H1 (cell line): Measurements from ENCODE around the gene FGFR2. TPM values are rescaled to one million over a fixed set of nuclear protein-coding genes. Genes with fewer than 3 reads are reported as not detected.

ENCODE experiments used
- CTBP2 ChIP-seq: IDR thresholded peaks from 2 replicates; pipeline ENCODE4 v1.7.0; 2011; ENCODE audit warnings: borderline replicate concordance, mild to moderate bottlenecking, moderate library complexity, mixed read lengths, low read length; ENCODE audit not compliant: insufficient read depth, insufficient read length
- HDAC2 ChIP-seq, 2 experiments: fragments of 300-600 bp in 1 of 2; sonication (generic) in 1 of 2; IDR thresholded peaks; 2 replicates each; pipeline ENCODE4 v1.6.1; 2011 to 2012; ENCODE audit warnings: low read depth in 2 of 2, low read length in 2 of 2, mild to moderate bottlenecking in 2 of 2, moderate library complexity in 2 of 2, borderline replicate concordance in 1 of 2, inconsistent platforms in 1 of 2
- NANOG ChIP-seq: IDR thresholded peaks from 2 replicates; pipeline ENCODE4 v1.6.1; 2011; ENCODE audit warnings: low read length, low read depth, mild to moderate bottlenecking, inconsistent platforms; ENCODE audit not compliant: insufficient read depth, poor library complexity, severe bottlenecking
- POLR2A ChIP-seq, 2 experiments: IDR thresholded peaks; 1 replicate in 1 of 2; 2 replicates in 1 of 2; pipeline ENCODE4 v1.6.1; 2011; ENCODE audit warnings: low read depth in 2 of 2, low read length in 2 of 2, mild to moderate bottlenecking in 2 of 2; ENCODE audit errors: control extremely low read depth in 1 of 2
- RAD21 ChIP-seq, 2 experiments: IDR thresholded peaks in 1 of 2; conservative IDR thresholded peaks in 1 of 2; 2 replicates each; pipeline ENCODE4 v1.6.1; 2011; ENCODE audit warnings: low read depth in 2 of 2, low read length in 2 of 2, improper control_type of control experiment in 1 of 2, inconsistent platforms in 1 of 2, mild to moderate bottlenecking in 1 of 2, moderate library complexity in 1 of 2
- SRF ChIP-seq: IDR thresholded peaks from 2 replicates; pipeline ENCODE4 v1.6.1; 2011; ENCODE audit warnings: mild to moderate bottlenecking, low read depth, low read length, moderate library complexity
- SUZ12 ChIP-seq: fragments of 200-600 bp; sonication (generic); IDR thresholded peaks from 2 replicates; pipeline ENCODE4 v1.6.1; 2012; ENCODE audit warnings: mild to moderate bottlenecking, inconsistent platforms, low read length, moderate library complexity, mixed read lengths
- TCF12 ChIP-seq: IDR thresholded peaks from 2 replicates; pipeline ENCODE4 v1.6.1; 2011; ENCODE audit warnings: low read depth, mild to moderate bottlenecking, low read length
- polyA plus RNA-seq, 7 experiments: library from polyadenylated mRNA; depleted of rRNA in 3 of 7; stranded (reverse) in 5 of 7; unstranded in 2 of 7; fragments of >200 nt in 5 of 7; fragments of 200-250 nt in 2 of 7; gene quantifications; 1 replicate in 5 of 7; 2 replicates in 1 of 7; 4 replicates in 1 of 7; pipeline versions ENCODE4 v1.2.1 to v1.2.3, GENCODE V29; 2011 to 2013; ENCODE audit warnings: missing spikeins in 2 of 7, mixed read lengths in 2 of 7
- total RNA-seq: library from RNA; stranded (reverse); fragmentation: NEBNext Ultra II Directional; extraction: Animal tissue kit (Norgen Biotek cat#: 25700); gene quantifications from 2 replicates; pipeline ENCODE4 v1.2.1, GENCODE V29; 2021
- TF ChIP-seq, protein P1 (sequence below): IDR thresholded peaks from 2 replicates; pipeline ENCODE4 v1.6.1; 2012; ENCODE audit warnings: inconsistent platforms

Gene FGFR2
- total and polyA plus RNA-seq, 2 of the 8 experiments (the other 6 are each of a cell fraction or from before 2014, with no cell fraction given) = 50.2 to 81.2 TPM

DNA sequence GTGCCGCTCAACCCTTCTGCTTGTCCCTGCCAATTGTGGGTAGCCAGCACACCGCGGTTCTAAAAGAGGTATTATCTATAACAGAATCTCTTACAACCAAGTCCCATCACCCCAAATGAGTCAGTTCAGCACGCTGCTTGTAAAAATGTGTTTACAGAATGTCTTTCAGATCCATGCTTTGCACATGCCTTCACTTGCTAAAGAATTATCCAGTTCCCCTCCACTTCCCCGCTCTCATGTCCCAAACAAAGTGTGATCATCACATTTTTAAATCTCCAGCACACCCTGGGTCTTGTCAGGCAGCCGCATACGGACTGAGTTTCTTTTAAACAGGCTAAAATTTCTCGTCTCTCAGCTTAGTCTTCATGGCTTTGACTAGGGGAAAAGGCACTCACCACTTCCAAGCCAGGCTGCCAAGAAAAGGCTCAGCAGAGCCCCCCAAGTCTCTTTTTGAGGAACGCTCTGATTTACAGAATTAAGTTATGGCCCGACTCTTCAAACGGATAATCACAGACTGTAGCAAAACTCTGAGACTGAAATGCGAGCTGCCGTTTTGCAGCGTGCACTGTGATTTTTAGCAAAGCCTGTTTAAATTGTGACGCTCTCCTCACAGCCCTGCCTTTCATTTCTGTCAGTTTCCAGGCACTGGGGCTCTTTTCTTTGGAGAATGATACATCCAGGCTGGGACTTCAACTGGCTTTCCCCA is 29.8 kb upstream of the FGFR2 start (continued):
- TF ChIP-seq HDAC2 (IDR thresholded peaks at IDR 0.05; ENCODE audit: borderline replicate concordance in 1 of 2, low read depth in 2 of 2, low read length in 2 of 2) (no peak), SUZ12 (no peak), POLR2A (IDR thresholded peaks at IDR 0.05; ENCODE audit: control extremely low read depth in 1 of 2, low read depth in 2 of 2, low read length in 2 of 2) (no peak), RAD21 (IDR thresholded peaks at IDR 0.05 in 1 of 2, conservative IDR thresholded peaks at IDR 0.05 in 1 of 2; ENCODE audit: low read depth in 2 of 2, low read length in 2 of 2) (no peak), SRF (no peak), CTBP2 (no peak), NANOG (no peak), TCF12 (no peak)
- TF ChIP-seq, protein P1, sequence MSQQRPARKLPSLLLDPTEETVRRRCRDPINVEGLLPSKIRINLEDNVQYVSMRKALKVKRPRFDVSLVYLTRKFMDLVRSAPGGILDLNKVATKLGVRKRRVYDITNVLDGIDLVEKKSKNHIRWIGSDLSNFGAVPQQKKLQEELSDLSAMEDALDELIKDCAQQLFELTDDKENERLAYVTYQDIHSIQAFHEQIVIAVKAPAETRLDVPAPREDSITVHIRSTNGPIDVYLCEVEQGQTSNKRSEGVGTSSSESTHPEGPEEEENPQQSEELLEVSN = no peak
